Right lobe of liver (tissue), 6 donors: Measurements from ENCODE around the gene STC2. TPM values are rescaled to one million over a fixed set of nuclear protein-coding genes. Genes with fewer than 3 reads are reported as not detected.

Experiments
- ATAC-seq, 4 donors: fragments of 200-7000 bp; cut with Tn5 transposase; one replicate each; pipeline ENCODE4 v1.9.1; 2020; ENCODE audit warnings: mild to moderate bottlenecking in 4 of 4, moderate library complexity in 4 of 4
- DNase-seq, 3 donors: peaks; one replicate each; pipeline ENCODE4 v3.0.0-alpha.2; 2020
- H3K27ac ChIP-seq, 3 donors: fragments of 200-600 bp; one replicate each; pipeline ENCODE4 v1.8.0; 2022
- H3K27me3 ChIP-seq, 2 donors: fragments of 200-600 bp; one replicate each; pipeline ENCODE4 v1.8.0; 2022
- H3K36me3 ChIP-seq, 4 donors: fragments of 200-600 bp; sonication (generic) in 1 of 4; one replicate each; pipeline versions ENCODE4 v1.5.1 to v1.8.0; 2017 to 2022; ENCODE audit warnings: control low read depth in 1 of 4
- H3K4me1 ChIP-seq, 4 donors: fragments of 200-600 bp; sonication (generic) in 1 of 4; one replicate each; pipeline versions ENCODE4 v1.5.1 to v1.8.0; 2017 to 2022; ENCODE audit warnings: control low read depth in 1 of 4
- H3K4me3 ChIP-seq, 3 donors: fragments of 200-600 bp; one replicate each; pipeline ENCODE4 v1.8.0; 2022
- H3K9me3 ChIP-seq, 4 donors: fragments of 200-600 bp; sonication (generic) in 1 of 4; one replicate each; pipeline versions ENCODE4 v1.5.1 to v1.8.0; 2017 to 2022; ENCODE audit warnings: control low read depth in 1 of 4
- POLR2A ChIP-seq: fragments of 450-650 bp; IDR thresholded peaks from one replicate; pipeline ENCODE4 v1.6.1; 2017; ENCODE audit warnings: antibody characterized with exemption, mild to moderate bottlenecking
- whole genome bisulfite sequencing: methylation state at CpG from one replicate; pipeline ENCODE4 v1.1.6; 2018; ENCODE audit warnings: low coverage, low lambda C conversion rate; ENCODE audit not compliant: insufficient coverage; ENCODE audit errors: missing lambda C conversion rate; 5-methylcytosine and 5-hydroxymethylcytosine counted together
- intact Hi-C, 2 donors: fragments of 100-400 bp; cut with DNase I; formaldehyde crosslinking; loops; one replicate each; pipeline versions ENCODE4 v1.11.2 to v1.14.1; 2022
- total RNA-seq, 6 experiments: library from RNA; depleted of rRNA in 2 of 6; stranded (reverse); fragments of >200 nt in 2 of 6; fragmentation: NEBNext Ultra II Directional in 3 of 6; extraction: Animal tissue kit (Norgen Biotek cat#: 25700) in 3 of 6; gene quantifications; one replicate each; pipeline versions ENCODE4 v1.1.0 to v1.2.4, GENCODE V29; 2016 to 2023
- TF ChIP-seq, protein P1 (sequence below), 4 donors: fragments of 200-600 bp in 3 of 4; fragments of 450-650 bp in 1 of 4; IDR thresholded peaks; one replicate each; pipeline versions ENCODE4 v1.5.1 to v1.8.0; 2016 to 2022; ENCODE audit warnings: antibody characterized with exemption in 4 of 4, mild to moderate bottlenecking in 2 of 4
- donor health status: DM: no; HTN: yes; CAD: no.
- donor health status: DM: no; HTN: no; CAD: no.
- donor health status: DM: no; HTN: no; CAD: no.
- donor health status: DM: no; HTN: yes; CAD: no.
- donor health status: DM: no; HTN: yes; CAD: no.

STC2 gene
- total RNA-seq, 6 experiments from 2014 or later = 0.20 to 18.8 (median 3.4) TPM; not detected in 2

DNA sequence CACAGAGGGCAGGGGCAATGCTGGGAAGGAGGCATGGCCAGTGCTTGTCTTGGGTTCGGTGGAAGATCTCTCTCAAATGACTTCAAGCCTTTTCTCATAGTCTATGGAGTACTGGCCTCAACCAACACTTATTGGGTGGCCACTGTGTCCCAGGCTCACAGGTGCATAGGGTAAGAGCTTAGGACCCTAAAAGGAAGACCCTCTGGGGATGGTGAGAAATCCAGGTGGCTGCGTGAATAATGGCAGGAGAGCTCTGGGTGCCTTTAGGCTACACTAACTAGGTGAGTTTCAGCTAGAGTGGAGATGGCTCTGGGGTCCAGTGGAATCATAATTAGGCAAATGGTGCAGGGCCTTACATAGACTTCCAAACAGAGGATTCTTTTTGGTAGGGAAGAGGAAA, 9.9 kb downstream of the STC2 start:
- Histone ChIP-seq H3K4me3 (no peak overlapping the region), H3K27me3 (no peaks in the 10 kb centered on the region), H3K27ac (no peak overlapping the region), H3K4me1 (peaks cover 0 to 16% (median 0%) of the 10 kb centered on the region in 4 donors), H3K36me3 (no peaks in the 10 kb centered on the region), H3K9me3 (no peaks in the 10 kb centered on the region)
- TF ChIP-seq, protein P1, sequence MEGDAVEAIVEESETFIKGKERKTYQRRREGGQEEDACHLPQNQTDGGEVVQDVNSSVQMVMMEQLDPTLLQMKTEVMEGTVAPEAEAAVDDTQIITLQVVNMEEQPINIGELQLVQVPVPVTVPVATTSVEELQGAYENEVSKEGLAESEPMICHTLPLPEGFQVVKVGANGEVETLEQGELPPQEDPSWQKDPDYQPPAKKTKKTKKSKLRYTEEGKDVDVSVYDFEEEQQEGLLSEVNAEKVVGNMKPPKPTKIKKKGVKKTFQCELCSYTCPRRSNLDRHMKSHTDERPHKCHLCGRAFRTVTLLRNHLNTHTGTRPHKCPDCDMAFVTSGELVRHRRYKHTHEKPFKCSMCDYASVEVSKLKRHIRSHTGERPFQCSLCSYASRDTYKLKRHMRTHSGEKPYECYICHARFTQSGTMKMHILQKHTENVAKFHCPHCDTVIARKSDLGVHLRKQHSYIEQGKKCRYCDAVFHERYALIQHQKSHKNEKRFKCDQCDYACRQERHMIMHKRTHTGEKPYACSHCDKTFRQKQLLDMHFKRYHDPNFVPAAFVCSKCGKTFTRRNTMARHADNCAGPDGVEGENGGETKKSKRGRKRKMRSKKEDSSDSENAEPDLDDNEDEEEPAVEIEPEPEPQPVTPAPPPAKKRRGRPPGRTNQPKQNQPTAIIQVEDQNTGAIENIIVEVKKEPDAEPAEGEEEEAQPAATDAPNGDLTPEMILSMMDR (IDR thresholded peaks at IDR 0.05) = no peak
- TF ChIP-seq POLR2A = no peak
- intact Hi-C loops = no loop called here
- DNase-seq (no peak), ATAC-seq (no peak)
- 57% methylated on average over 1 of the region's 2 CpGs for WGBS

DNA sequence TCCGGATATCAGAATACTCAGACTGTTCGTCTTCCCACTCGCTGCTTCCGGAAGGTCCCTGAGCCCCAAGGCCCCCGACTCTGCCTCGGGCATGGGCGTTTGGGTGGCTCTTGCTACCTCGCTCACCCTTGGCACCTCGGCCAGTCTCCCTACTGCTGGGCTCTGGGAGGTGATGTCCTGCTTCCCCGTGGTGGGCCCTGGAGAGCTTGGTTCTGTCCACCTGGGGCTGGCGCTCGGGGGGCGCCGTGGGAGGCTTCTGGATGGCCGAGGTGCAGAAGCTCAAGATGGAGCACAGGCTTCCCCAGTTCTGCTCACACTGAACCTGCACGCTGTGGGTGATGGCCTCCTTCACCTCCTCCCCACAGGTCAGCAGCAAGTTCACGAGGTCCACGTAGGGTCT, 10.4 kb downstream of the STC2 start:
- DNase-seq = no peak
- Histone ChIP-seq H3K27ac (no peak overlapping the region), H3K9me3 (no peaks in the 10 kb centered on the region), H3K36me3 (no peaks in the 10 kb centered on the region), H3K27me3 (no peaks in the 10 kb centered on the region), H3K4me3 (no peak overlapping the region), H3K4me1 (peaks cover 0 to 16% (median 0%) of the 10 kb centered on the region in 4 donors)
- no peak for TF ChIP-seq POLR2A
- TF ChIP-seq, protein P1 (IDR thresholded peaks at IDR 0.05) = no peak
- 94% methylated on average over 3 of the region's 18 CpGs for WGBS
- no peak for ATAC-seq
- intact Hi-C loops = no loop called here

DNA sequence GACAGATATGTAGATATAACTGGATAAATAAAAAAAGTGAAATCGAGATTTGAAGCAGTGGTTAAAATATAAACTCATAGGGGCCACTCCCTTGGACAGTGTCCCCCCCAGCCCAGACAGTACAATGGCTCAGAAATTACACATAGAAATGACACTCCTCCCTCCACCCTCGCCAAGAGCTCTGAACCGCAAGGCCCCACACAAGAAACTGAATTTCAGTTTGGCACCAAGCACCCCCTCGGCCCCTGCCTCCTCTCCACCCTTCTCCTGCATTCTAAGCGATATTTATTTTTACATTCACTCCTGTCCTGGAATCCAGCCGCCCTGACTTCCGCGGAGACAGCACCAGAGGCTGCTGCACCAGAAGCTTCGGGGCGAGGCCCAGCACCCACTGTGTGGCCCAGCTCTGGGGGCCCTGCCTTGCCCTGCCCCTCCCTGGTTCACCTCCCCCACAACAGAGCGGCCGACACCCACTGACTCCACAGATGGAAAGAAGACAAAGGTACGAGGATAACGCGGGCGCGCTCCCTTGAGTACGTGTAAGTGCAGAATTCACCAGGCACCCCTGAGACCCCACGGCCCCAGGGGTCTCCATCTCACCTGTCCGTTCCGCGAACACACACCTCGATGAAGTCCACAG, 11.0 kb downstream of the STC2 start:
- Histone ChIP-seq H3K27ac (no peak overlapping the region), H3K4me3 (no peak overlapping the region), H3K9me3 (no peaks in the 10 kb centered on the region), H3K36me3 (no peaks in the 10 kb centered on the region), H3K27me3 (no peaks in the 10 kb centered on the region), H3K4me1 (peaks cover 0 to 16% (median 0%) of the 10 kb centered on the region in 4 donors)
- no peak for DNase-seq
- TF ChIP-seq POLR2A = no peak
- TF ChIP-seq, protein P1 (IDR thresholded peaks at IDR 0.05) = no peak
- WGBS = 95% methylated on average over 17 of the region's 23 CpGs
- ATAC-seq = no peak
- intact Hi-C loops = no loop called here

DNA sequence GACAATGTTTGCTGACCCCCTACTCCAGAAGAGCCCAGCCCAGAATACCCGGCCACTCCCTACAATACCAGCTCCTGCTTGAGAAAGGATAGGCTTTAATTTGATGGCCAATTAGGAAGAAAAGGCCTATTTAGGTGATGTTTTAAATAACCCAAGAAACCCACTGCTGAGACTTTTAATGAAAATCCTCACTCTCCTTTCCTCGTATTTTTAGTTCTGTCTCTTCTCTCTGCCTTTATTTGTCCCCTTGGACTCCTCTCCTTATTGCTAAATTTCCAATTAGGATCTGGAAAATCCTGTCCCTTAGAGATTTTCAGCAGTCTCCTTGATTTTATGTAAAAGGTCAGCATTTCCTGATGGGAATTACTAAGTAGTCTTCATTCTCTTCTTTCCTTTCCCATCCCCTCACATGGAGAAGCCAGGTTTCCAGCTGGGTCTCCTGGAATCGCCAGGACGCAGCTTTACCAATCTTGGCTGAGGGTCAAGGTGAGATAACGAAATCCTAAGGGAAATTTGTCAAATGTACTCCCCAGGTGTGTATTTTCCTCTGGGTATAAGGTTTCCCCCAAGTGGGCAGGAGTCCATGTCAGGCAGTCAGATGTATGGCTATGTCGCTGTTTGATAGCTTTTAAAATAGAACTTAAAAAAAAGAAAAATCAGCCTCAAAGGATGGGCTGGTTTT, 11.7 kb downstream of the STC2 start:
- Histone ChIP-seq H3K4me3 (no peak overlapping the region), H3K36me3 (no peaks in the 10 kb centered on the region), H3K9me3 (no peaks in the 10 kb centered on the region), H3K4me1 (peaks cover 0 to 16% (median 0%) of the 10 kb centered on the region in 4 donors), H3K27me3 (no peaks in the 10 kb centered on the region), H3K27ac (no peak overlapping the region)
- WGBS = 64% methylated on average over 6 of the region's 6 CpGs
- no peak for TF ChIP-seq POLR2A
- TF ChIP-seq, protein P1 (IDR thresholded peaks at IDR 0.05) = no peak
- ATAC-seq (no peak), DNase-seq (no peak)
- intact Hi-C loops = no loop called here
